Measurements from ENCODE around the gene MRFAP1L1.

The MRFAP1L1 gene

DNA sequence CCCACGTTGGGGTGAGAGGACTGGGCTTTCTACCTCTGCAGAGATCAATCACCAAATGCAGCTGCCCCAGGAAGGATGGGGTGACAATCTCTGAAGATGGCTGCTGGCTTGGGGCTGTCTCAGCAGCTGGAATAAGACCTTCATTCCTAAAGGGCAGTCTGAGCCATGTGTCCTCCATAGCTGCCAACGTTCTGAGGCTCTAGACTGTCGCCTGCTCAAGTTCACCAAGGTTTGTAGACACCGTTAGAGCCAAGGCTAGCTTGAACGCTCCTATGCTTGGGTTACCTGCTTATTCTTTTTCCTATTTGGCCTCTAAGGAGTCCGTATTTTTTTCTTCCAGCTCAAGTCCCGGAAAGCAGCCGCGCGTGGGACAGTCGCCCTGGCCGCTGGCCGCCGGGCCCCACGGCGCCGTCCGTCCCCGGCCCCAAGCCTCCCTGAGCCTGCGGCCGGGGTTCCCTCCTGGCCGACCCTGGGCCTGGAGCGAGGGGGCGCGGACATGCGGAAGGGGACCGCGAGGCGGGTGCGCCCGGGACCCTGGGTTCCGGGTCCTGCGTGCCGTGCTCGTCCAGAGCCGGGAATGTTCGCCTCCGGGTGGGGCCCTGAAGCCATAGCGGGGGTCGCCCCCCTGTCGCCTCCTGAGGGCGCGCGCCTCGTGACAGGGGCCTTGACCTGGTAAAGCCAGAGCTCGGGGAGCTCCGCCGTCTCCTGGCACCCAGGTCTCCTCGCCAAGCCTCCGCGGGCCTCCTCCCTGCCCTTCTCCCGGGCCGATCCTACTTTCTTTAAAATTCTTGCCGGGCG is 45.9 kb downstream of the MRFAP1L1 start:
- Histone ChIP-seq H3K27me3 (ENCODE audit: control insufficient read depth, insufficient read depth, low read length) (no peaks in the 10 kb centered on the region), H3K27ac (ENCODE audit: low read length) (no peak overlapping the region), H3K36me3 (ENCODE audit: control insufficient read depth, low read depth, low read length) (no peaks in the 10 kb centered on the region), H3K4me1 (ENCODE audit: control insufficient read depth, low read depth, low read length) (no peaks in the 10 kb centered on the region), H3K4me3 (ENCODE audit: low read length) (no peak overlapping the region), H3K9me3 (ENCODE audit: control insufficient read depth, low read depth, low read length) (no peaks in the 10 kb centered on the region), H3K9ac (ENCODE audit: low read length) (no peak overlapping the region)

DNA sequence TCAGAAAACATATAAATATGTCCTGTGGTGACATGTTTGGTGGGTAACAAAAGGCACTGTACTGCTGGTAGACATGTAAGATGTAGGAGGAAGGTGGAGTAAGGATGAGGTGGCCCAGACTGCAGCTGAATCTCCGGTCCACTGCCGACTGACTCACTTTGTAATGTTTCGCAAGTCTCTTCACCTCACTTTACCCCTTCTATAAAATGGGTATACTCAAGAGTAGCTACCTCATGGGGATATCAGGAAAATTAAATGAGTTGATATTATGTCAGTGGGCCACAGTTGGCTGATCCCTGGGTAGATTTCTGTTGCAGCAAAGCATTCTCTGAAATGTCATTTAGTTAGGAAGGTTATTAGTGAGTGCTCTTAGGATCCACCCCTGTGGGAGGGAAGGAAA is 47.1 kb downstream of the MRFAP1L1 start:
- H3K9me3 ChIP-seq (ENCODE audit: control insufficient read depth, low read depth, low read length) = no peaks in the 10 kb centered on the region
- no peaks in the 10 kb centered on the region for H3K36me3 ChIP-seq (ENCODE audit: control insufficient read depth, low read depth, low read length)
- no peaks in the 10 kb centered on the region for H3K27me3 ChIP-seq (ENCODE audit: control insufficient read depth, insufficient read depth, low read length)
- H3K4me3 ChIP-seq (ENCODE audit: low read length) = no peak overlapping the region
- H3K4me1 ChIP-seq (ENCODE audit: control insufficient read depth, low read depth, low read length) = no peaks in the 10 kb centered on the region
- H3K9ac ChIP-seq (ENCODE audit: low read length) = no peak overlapping the region
- no peak overlapping the region for H3K27ac ChIP-seq (ENCODE audit: low read length)

DNA sequence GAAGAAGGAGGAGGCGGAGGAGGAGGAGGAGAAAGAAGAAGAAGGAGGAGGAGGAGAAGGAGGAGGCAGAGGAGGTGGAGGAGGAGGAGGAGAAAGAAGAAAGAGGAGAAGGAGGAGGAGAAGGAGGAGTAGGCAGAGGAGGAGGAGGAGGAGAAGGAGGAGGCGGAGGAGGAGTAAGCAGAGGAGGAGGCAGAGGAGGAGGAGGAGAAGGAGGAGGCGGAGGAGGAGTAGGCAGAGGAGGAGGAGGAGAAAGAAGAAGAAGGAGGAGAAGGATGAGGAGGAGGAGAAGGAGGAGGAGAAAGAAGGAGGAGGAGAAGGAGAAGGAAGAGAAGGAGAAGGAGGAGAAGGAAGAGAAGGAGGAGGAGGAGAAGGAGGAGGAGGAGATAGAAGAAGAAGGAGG is 49.2 kb downstream of the MRFAP1L1 start:
- Histone ChIP-seq H3K9me3 (ENCODE audit: control insufficient read depth, low read depth, low read length) (no peaks in the 10 kb centered on the region), H3K27ac (ENCODE audit: low read length) (no peak overlapping the region), H3K27me3 (ENCODE audit: control insufficient read depth, insufficient read depth, low read length) (no peaks in the 10 kb centered on the region), H3K4me3 (ENCODE audit: low read length) (no peak overlapping the region), H3K36me3 (ENCODE audit: control insufficient read depth, low read depth, low read length) (no peaks in the 10 kb centered on the region), H3K4me1 (ENCODE audit: control insufficient read depth, low read depth, low read length) (no peaks in the 10 kb centered on the region), H3K9ac (ENCODE audit: low read length) (no peak overlapping the region)

DNA sequence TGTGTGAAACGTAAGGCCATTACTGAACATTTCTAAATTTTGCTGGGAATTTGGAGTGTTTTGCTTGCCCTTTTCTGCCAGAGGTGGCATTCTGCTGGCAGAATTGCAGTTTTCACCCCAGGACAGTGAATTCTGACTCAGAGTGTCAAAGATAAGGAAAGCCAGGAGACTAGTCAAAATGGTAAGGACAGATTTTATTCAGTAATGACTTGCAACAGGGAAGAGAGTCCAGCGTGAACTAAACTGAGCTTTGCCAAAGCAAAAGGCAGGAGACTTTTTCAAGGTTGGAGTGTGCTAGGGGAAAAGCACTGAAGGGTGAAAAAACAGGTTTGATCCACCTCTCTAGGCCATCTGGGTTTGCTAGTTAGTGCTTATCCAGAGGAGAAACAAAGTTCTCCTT is 49.8 kb downstream of the MRFAP1L1 start:
- H3K27ac ChIP-seq (ENCODE audit: low read length) = no peak overlapping the region
- no peaks in the 10 kb centered on the region for H3K27me3 ChIP-seq (ENCODE audit: control insufficient read depth, insufficient read depth, low read length)
- no peaks in the 10 kb centered on the region for H3K4me1 ChIP-seq (ENCODE audit: control insufficient read depth, low read depth, low read length)
- no peaks in the 10 kb centered on the region for H3K9me3 ChIP-seq (ENCODE audit: control insufficient read depth, low read depth, low read length)
- H3K9ac ChIP-seq (ENCODE audit: low read length) = no peak overlapping the region
- no peaks in the 10 kb centered on the region for H3K36me3 ChIP-seq (ENCODE audit: control insufficient read depth, low read depth, low read length)
- H3K4me3 ChIP-seq (ENCODE audit: low read length) = no peak overlapping the region

DNA sequence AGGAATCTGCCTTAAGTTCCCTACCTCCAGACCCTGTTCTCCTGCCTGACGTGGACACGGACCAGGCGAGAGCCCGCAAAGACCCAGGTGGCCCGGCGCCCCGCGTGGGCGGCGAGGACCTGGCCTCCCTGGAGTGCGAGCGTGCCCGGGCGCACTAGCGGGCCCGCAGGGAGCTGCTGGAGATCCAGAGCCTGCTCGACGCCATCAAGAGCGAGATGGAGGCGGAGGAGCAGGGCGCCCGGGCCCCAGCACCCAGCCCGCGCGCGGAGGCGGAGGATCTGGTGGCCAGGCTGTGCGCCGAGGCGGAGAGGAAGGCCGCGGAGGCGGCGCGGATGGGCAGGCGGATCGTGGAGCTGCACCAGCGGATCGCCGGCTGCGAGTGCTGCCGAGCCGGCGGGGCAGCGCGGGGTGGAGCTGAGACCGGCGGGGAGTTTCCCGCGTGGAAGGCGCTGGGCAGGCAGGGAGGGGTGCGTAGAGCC is 51.0 kb downstream of the MRFAP1L1 start:
- Histone ChIP-seq H3K4me3 (ENCODE audit: low read length) (no peak overlapping the region), H3K27me3 (ENCODE audit: control insufficient read depth, insufficient read depth, low read length) (no peaks in the 10 kb centered on the region), H3K9me3 (ENCODE audit: control insufficient read depth, low read depth, low read length) (no peaks in the 10 kb centered on the region), H3K9ac (ENCODE audit: low read length) (no peak overlapping the region), H3K4me1 (ENCODE audit: control insufficient read depth, low read depth, low read length) (no peaks in the 10 kb centered on the region), H3K36me3 (ENCODE audit: control insufficient read depth, low read depth, low read length) (no peaks in the 10 kb centered on the region), H3K27ac (ENCODE audit: low read length) (no peak overlapping the region)

DNA sequence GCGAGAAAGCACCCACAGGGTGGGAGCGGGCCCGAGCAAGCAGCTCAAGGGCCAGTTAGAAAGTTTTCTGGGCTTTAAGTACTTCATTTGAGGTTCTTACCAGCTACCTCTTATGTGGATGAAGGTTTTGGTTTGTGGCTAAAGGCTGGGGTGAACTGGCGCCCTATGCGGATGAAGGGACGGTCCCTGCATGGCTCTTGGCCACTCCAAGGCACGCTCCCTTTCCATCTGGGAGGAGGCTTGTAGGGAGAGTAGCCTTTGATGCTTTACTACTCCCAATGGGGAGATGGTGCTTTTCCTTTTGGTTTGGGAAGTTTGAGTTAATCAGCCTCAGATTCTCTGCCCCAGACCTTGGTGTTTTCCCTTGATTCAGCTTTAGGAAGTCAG is 51.5 kb downstream of the MRFAP1L1 start:
- Histone ChIP-seq H3K36me3 (ENCODE audit: control insufficient read depth, low read depth, low read length) (no peaks in the 10 kb centered on the region), H3K4me1 (ENCODE audit: control insufficient read depth, low read depth, low read length) (no peaks in the 10 kb centered on the region), H3K9me3 (ENCODE audit: control insufficient read depth, low read depth, low read length) (no peaks in the 10 kb centered on the region), H3K9ac (ENCODE audit: low read length) (no peak overlapping the region), H3K27ac (ENCODE audit: low read length) (no peak overlapping the region), H3K4me3 (ENCODE audit: low read length) (no peak overlapping the region), H3K27me3 (ENCODE audit: control insufficient read depth, insufficient read depth, low read length) (no peaks in the 10 kb centered on the region)
